Activated CD4-positive, alpha-beta memory T cell treated with anti-CD3 and anti-CD28 coated beads, Interleukin-2, amount 10 ng/mL, durations not matched to agents 7 days and 5 days (primary cell): ENCODE measurements around the gene ROR1. TPM values are rescaled to one million over a fixed set of nuclear protein-coding genes. Genes with fewer than 3 reads are reported as not detected.
"Not testable (repeated sequence)": the region's sequence is repeated elsewhere in the genome, so short reads cannot be mapped to it uniquely, and the experiment has no call there.

Experiments used
- CTCF ChIA-PET: fragments of 350-600 bp; sonication (Branson Sonifier 250); formaldehyde crosslinking; loops from one replicate; lab custom pipeline; 2021; ENCODE audit warnings: antibody characterized with exemption, inconsistent platforms; lab: Charles Lee
- POLR2A ChIA-PET: fragments of 350-600 bp; sonication (Branson Sonifier 250); formaldehyde crosslinking; loops from one replicate; lab custom pipeline; 2021; ENCODE audit warnings: antibody characterized with exemption; lab: Charles Lee
- DNase-seq: peaks from one replicate; pipeline ENCODE4 v3.0.0-alpha.2; 2020
- H3K27ac Mint-ChIP-seq: one replicate; pipeline ENCODE4 v1.8.0; 2021; ENCODE audit warnings: mild to moderate bottlenecking, mixed read lengths
- H3K27me3 Mint-ChIP-seq: one replicate; pipeline ENCODE4 v1.8.0; 2021; ENCODE audit warnings: mixed read lengths
- H3K36me3 Mint-ChIP-seq: one replicate; pipeline ENCODE4 v1.8.0; 2021; ENCODE audit warnings: low read depth, mixed read lengths
- H3K4me1 Mint-ChIP-seq: one replicate; pipeline ENCODE4 v1.8.0; 2021; ENCODE audit warnings: mixed read lengths
- H3K4me3 Mint-ChIP-seq: one replicate; pipeline ENCODE4 v1.8.0; 2021; ENCODE audit warnings: mild to moderate bottlenecking, mixed read lengths
- H3K9me3 Mint-ChIP-seq: one replicate; pipeline ENCODE4 v1.8.0; 2021; ENCODE audit warnings: mixed read lengths
- total RNA-seq, 2 experiments: library from RNA; stranded (reverse); gene quantifications; one replicate each; pipeline ENCODE4 v1.2.3, GENCODE V29; 2021

ROR1 gene
- total RNA-seq, 2 experiments from 2014 or later = 0.10 TPM; not detected in 1

GRCh38 chr1:63824451-63824850 is 50.6 kb downstream of the ROR1 start:
- Mint-ChIP-seq H3K27me3 (peaks cover 15% of the 10 kb centered on the region), H3K36me3 (no peaks in the 10 kb centered on the region), H3K9me3 (no peaks in the 10 kb centered on the region), H3K27ac (no peak overlapping the region), H3K4me1 (no peaks in the 10 kb centered on the region), H3K4me3 (no peak overlapping the region)
- ChIA-PET POLR2A (no interaction called here), CTCF (no interaction called here)
- DNase-seq = no peak

- POLR2A ChIA-PET = no interaction called here
- Mint-ChIP-seq H3K4me1 (no peaks in the 10 kb centered on the region), H3K4me3 (no peak overlapping the region), H3K27me3 (peaks cover 14% of the 10 kb centered on the region), H3K9me3 (no peaks in the 10 kb centered on the region), H3K36me3 (no peaks in the 10 kb centered on the region), H3K27ac (no peak overlapping the region)
- CTCF ChIA-PET = no interaction called here
- DNase-seq = no peak
These were observed 51.3 kb downstream of the ROR1 start for GRCh38 chr1:63825111-63825510.

GRCh38 chr1:63826246-63826861 is 52.5 kb downstream of the ROR1 start:
- H3K27ac Mint-ChIP-seq, H3K4me1 Mint-ChIP-seq, H3K9me3 Mint-ChIP-seq, POLR2A ChIA-PET, DNase-seq, H3K36me3 Mint-ChIP-seq, H3K4me3 Mint-ChIP-seq, CTCF ChIA-PET: not testable (repeated sequence)
- peaks cover 13% of the 10 kb centered on the region for H3K27me3 Mint-ChIP-seq

- DNase-seq = no peak
- Mint-ChIP-seq H3K27me3 (peaks cover 13% of the 10 kb centered on the region), H3K36me3 (no peaks in the 10 kb centered on the region), H3K4me3 (no peak overlapping the region), H3K4me1 (no peaks in the 10 kb centered on the region), H3K27ac (no peak overlapping the region), H3K9me3 (no peaks in the 10 kb centered on the region)
- CTCF ChIA-PET = no interaction called here
- POLR2A ChIA-PET = no interaction called here
These were observed 53.8 kb downstream of the ROR1 start for GRCh38 chr1:63827411-63828321.

GRCh38 chr1:63828322-63829044 is 54.7 kb downstream of the ROR1 start:
- no peak for DNase-seq
- POLR2A ChIA-PET = no interaction called here
- no peaks in the 10 kb centered on the region for H3K4me1 Mint-ChIP-seq
- H3K27ac Mint-ChIP-seq = no peak overlapping the region
- CTCF ChIA-PET = interaction anchor here (0.7 kb wide), 1 partner anchor 137 kb away, joined by 3 read pairs; no protein-coding TSS in a partner anchor
- H3K4me3 Mint-ChIP-seq = no peak overlapping the region
- peaks cover 12% of the 10 kb centered on the region for H3K27me3 Mint-ChIP-seq
- no peaks in the 10 kb centered on the region for H3K36me3 Mint-ChIP-seq
- H3K9me3 Mint-ChIP-seq = no peaks in the 10 kb centered on the region

GRCh38 chr1:63829349-63830327 is 55.8 kb downstream of the ROR1 start:
- no peak overlapping the region for H3K27ac Mint-ChIP-seq
- CTCF ChIA-PET = interaction anchor here (0.7 kb wide), 1 partner anchor 138 kb away, joined by 3 read pairs; no protein-coding TSS in a partner anchor
- no peak overlapping the region for H3K4me3 Mint-ChIP-seq
- H3K4me1 Mint-ChIP-seq = no peaks in the 10 kb centered on the region
- no peak for DNase-seq
- H3K36me3 Mint-ChIP-seq = no peaks in the 10 kb centered on the region
- POLR2A ChIA-PET = no interaction called here
- peaks cover 12% of the 10 kb centered on the region for H3K27me3 Mint-ChIP-seq
- H3K9me3 Mint-ChIP-seq = no peaks in the 10 kb centered on the region

- Mint-ChIP-seq H3K9me3 (no peaks in the 10 kb centered on the region), H3K4me1 (no peaks in the 10 kb centered on the region), H3K36me3 (no peaks in the 10 kb centered on the region), H3K27ac (no peak overlapping the region), H3K27me3 (peaks cover 9% of the 10 kb centered on the region), H3K4me3 (no peak overlapping the region)
- POLR2A ChIA-PET = no interaction called here
- CTCF ChIA-PET = no interaction called here
- no peak for DNase-seq
These were observed 57.6 kb downstream of the ROR1 start for GRCh38 chr1:63831409-63831808.

GRCh38 chr1:63833363-63834119 is 59.7 kb downstream of the ROR1 start:
- H3K27me3 Mint-ChIP-seq = peaks cover 9% of the 10 kb centered on the region
- no peak overlapping the region for H3K27ac Mint-ChIP-seq

GRCh38 chr1:63835128-63835527 is 61.3 kb downstream of the ROR1 start:
- H3K4me1 Mint-ChIP-seq = no peaks in the 10 kb centered on the region
- no peak overlapping the region for H3K27ac Mint-ChIP-seq
- no peaks in the 10 kb centered on the region for H3K9me3 Mint-ChIP-seq

More at GRCh38 chr1:63833363-63834119, 59.7 kb downstream of the ROR1 start:
- ChIA-PET CTCF (no interaction called here), POLR2A (no interaction called here)
- Mint-ChIP-seq H3K36me3 (no peaks in the 10 kb centered on the region), H3K4me1 (no peaks in the 10 kb centered on the region), H3K4me3 (no peak overlapping the region), H3K9me3 (no peaks in the 10 kb centered on the region)
- DNase-seq = no peak

GRCh38 chr1:63836374-63836773 is 62.6 kb downstream of the ROR1 start:
- Mint-ChIP-seq H3K27me3 (no peaks in the 10 kb centered on the region), H3K36me3 (no peaks in the 10 kb centered on the region), H3K4me3 (no peak overlapping the region), H3K27ac (no peak overlapping the region), H3K4me1 (no peaks in the 10 kb centered on the region), H3K9me3 (no peaks in the 10 kb centered on the region)
- CTCF ChIA-PET = no interaction called here
- no peak for DNase-seq
- POLR2A ChIA-PET = no interaction called here

More at GRCh38 chr1:63835128-63835527, 61.3 kb downstream of the ROR1 start:
- no peak for DNase-seq
- ChIA-PET CTCF (no interaction called here), POLR2A (no interaction called here)
- Mint-ChIP-seq H3K36me3 (no peaks in the 10 kb centered on the region), H3K4me3 (no peak overlapping the region), H3K27me3 (no peaks in the 10 kb centered on the region)

- H3K4me3 Mint-ChIP-seq = no peak overlapping the region
- H3K36me3 Mint-ChIP-seq = no peaks in the 10 kb centered on the region
- no peak for DNase-seq
- ChIA-PET CTCF (no interaction called here), POLR2A (no interaction called here)
- H3K9me3 Mint-ChIP-seq = no peaks in the 10 kb centered on the region
- H3K4me1 Mint-ChIP-seq = no peaks in the 10 kb centered on the region
- H3K27ac Mint-ChIP-seq = no peak overlapping the region
- no peaks in the 10 kb centered on the region for H3K27me3 Mint-ChIP-seq
These were observed 63.0 kb downstream of the ROR1 start for GRCh38 chr1:63836830-63837229.

- CTCF ChIA-PET = no interaction called here
- POLR2A ChIA-PET = no interaction called here
These were observed 69.2 kb downstream of the ROR1 start for GRCh38 chr1:63843010-63843409.

More at GRCh38 chr1:63843010-63843409, 69.2 kb downstream of the ROR1 start:
- H3K27me3 Mint-ChIP-seq = peaks cover 4% of the 10 kb centered on the region
- no peak overlapping the region for H3K27ac Mint-ChIP-seq
- H3K9me3 Mint-ChIP-seq = no peaks in the 10 kb centered on the region
- H3K4me1 Mint-ChIP-seq = no peaks in the 10 kb centered on the region
- no peaks in the 10 kb centered on the region for H3K36me3 Mint-ChIP-seq
- no peak overlapping the region for H3K4me3 Mint-ChIP-seq
- DNase-seq = no peak
